GM12892 (cell line): ENCODE data around the gene CRYGS.

Source experiments
- POLR2A ChIP-seq: IDR thresholded peaks from 2 replicates; pipeline ENCODE4 v1.6.1; 2011; ENCODE audit warnings: low read depth, low read length, control low read depth
- POLR2AphosphoS5 ChIP-seq: IDR thresholded peaks from 2 replicates; pipeline ENCODE4 v1.6.1; 2011; ENCODE audit warnings: low read depth, low read length, control low read depth

- TF ChIP-seq POLR2A (no peak), POLR2AphosphoS5 (no peak)
These were observed 27.5 kb downstream of the CRYGS start for GRCh38 chr3:186516646-186517045.
